DND-41 (cell line): Measurements from ENCODE around the gene TBC1D3H.
"Not testable (repeated sequence)": the region's sequence is repeated elsewhere in the genome, so short reads cannot be mapped to it uniquely, and the experiment has no call there.

ENCODE experiments used
- CTCF ChIP-seq: IDR thresholded peaks from 2 replicates; pipeline ENCODE4 v1.5.1; 2012; ENCODE audit warnings: borderline replicate concordance, low read length, moderate library complexity, mild to moderate bottlenecking; ENCODE audit not compliant: poor library complexity, severe bottlenecking; ENCODE audit errors: extremely low read depth
- EZH2 ChIP-seq: IDR thresholded peaks from 3 replicates; pipeline ENCODE4 v1.6.1; 2012; ENCODE audit warnings: borderline replicate concordance, low read depth, mild to moderate bottlenecking, moderate library complexity, low read length, inconsistent platforms; ENCODE audit not compliant: severe bottlenecking

- not testable (repeated sequence) for TF ChIP-seq CTCF, EZH2
These were observed 12.3 kb downstream of the TBC1D3H start for GRCh38 chr17:36375938-36376337.
